Measurements from ENCODE around the gene EGFL8.

EGFL8 gene

GRCh38 chr6:32173051-32173727 lies 8.8 kb downstream of the EGFL8 start:
- no peak for DNase-seq (ENCODE audit: extremely low read depth, low read depth)
- no peak overlapping the region for H3K4me3 ChIP-seq (replicated peaks; ENCODE audit: low read depth, low read length)
- TF ChIP-seq, protein P1, sequence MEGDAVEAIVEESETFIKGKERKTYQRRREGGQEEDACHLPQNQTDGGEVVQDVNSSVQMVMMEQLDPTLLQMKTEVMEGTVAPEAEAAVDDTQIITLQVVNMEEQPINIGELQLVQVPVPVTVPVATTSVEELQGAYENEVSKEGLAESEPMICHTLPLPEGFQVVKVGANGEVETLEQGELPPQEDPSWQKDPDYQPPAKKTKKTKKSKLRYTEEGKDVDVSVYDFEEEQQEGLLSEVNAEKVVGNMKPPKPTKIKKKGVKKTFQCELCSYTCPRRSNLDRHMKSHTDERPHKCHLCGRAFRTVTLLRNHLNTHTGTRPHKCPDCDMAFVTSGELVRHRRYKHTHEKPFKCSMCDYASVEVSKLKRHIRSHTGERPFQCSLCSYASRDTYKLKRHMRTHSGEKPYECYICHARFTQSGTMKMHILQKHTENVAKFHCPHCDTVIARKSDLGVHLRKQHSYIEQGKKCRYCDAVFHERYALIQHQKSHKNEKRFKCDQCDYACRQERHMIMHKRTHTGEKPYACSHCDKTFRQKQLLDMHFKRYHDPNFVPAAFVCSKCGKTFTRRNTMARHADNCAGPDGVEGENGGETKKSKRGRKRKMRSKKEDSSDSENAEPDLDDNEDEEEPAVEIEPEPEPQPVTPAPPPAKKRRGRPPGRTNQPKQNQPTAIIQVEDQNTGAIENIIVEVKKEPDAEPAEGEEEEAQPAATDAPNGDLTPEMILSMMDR (IDR thresholded peaks at IDR 0.05; ENCODE audit: low read depth, low read length, missing control alignments): no peak

GRCh38 chr6:32174416-32174815 lies 10.0 kb downstream of the EGFL8 start:
- peak overlapping the region; percentile 90 for H3K4me3 ChIP-seq (replicated peaks; ENCODE audit: low read depth, low read length)
- DNase-seq (ENCODE audit: extremely low read depth, low read depth): no peak
- TF ChIP-seq, protein P1 (IDR thresholded peaks at IDR 0.05; ENCODE audit: low read depth, low read length, missing control alignments): no peak

DNA sequence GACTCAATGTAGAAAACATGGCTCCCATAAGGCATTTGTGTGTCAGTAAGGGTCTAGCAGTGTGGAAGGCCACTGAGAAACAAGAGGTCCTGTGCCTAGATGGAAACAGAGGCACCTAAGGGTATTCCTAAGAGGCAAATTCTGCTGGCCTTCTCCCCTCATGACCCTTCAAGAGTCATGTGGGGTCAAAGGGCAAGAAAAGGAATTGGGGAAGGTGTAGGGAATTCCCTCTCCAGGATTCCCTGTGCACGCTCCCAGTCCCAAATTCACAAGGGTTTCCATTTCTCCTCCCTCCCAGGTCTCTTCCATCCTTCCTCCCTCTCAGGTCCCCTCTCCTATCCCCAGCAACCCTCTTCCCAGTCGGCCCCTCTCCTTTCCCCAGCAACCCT lies 10.9 kb downstream of the EGFL8 start:
- peak overlapping the region; percentile 90 for H3K4me3 ChIP-seq (replicated peaks; ENCODE audit: low read depth, low read length)
- TF ChIP-seq, protein P1 (IDR thresholded peaks at IDR 0.05; ENCODE audit: low read depth, low read length, missing control alignments): no peak
- no peak for DNase-seq (ENCODE audit: extremely low read depth, low read depth)

DNA sequence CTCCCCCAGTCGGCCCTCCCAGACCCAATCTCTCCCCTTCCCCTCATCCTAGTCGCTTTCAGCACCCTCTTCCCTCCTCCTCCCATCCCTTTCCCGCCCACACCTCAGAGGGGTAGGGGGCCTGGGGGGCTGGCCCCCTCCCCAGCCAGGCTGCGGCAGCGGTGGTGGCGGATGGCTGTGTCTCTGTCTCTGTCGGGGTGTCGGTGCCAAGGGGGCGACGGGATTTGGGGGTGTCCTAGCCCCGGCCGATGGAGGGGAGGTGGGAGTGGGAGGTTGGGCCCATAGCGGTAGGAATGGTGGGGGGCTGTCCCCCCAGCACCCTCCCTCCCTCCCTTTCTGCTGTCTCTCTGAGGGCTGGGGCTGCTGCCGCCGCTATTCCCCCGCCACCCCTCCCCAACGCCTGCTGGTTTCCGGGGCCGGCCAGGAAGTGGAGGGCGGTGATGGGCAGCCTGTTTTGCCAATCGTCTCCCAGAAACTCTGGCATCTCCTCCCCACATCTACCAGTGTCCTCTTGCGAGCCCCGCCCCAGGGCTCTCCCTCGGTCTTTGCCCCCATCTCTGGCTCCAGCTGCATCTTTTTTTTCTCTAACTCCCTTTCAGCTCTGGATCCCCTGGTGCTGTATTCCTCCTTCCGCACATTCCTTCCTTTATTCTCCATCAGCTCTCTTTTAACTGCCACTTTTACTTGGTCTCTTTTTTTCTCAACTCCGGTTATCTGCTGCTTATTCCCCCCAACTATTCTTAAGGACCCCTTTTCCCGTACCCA lies 11.5 kb downstream of the EGFL8 start, which contains the start of gene AGPAT1:
Gene AGPAT1 (minus strand): TSS at position 374 of the 765 bp plus-strand sequence. CDS start 4,588 bp downstream, outside the sequence.
- TF ChIP-seq, protein P1 (IDR thresholded peaks at IDR 0.05; ENCODE audit: low read depth, low read length, missing control alignments): no peak
- peak; percentile 96 for DNase-seq (ENCODE audit: extremely low read depth, low read depth)
- H3K4me3 ChIP-seq (replicated peaks; ENCODE audit: low read depth, low read length): peak within 1 kb of the TSS; percentile 90

GRCh38 chr6:32176476-32177182 lies 12.2 kb downstream of the EGFL8 start:
- DNase-seq (ENCODE audit: extremely low read depth, low read depth): no peak
- peak overlapping the region; percentile 90 for H3K4me3 ChIP-seq (replicated peaks; ENCODE audit: low read depth, low read length)
- TF ChIP-seq, protein P1 (IDR thresholded peaks at IDR 0.05; ENCODE audit: low read depth, low read length, missing control alignments): no peak

DNA sequence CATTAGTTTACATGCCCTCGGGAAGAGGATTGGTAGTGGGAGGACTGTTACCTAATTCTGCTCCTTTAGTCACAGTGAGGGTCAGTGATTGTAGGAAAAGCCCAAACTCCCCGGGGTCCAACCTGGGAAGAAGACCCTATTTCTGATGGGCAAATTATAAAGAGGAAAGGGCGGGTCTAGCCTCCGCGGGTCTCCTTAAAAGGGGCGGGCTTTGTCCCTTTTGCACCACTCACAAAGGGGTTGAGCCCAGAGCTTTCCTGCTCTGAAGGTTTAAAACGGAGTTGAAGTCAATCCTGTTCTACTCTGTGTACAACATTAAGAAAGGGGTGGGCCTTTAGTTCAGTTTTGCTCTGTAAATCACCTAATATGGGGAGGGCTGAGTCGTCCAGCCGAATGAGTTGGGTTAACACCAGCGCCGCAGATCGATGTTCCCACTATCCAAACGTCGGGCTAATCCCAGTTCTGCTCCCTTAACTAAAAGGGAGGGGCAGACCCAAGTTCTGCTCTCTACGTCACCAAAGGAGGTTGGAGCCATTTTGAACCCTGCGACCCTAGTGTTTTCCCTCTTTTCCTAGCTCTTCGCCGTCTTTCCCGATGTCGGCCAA lies 12.9 kb downstream of the EGFL8 start:
- TF ChIP-seq, protein P1 (IDR thresholded peaks at IDR 0.05; ENCODE audit: low read depth, low read length, missing control alignments): no peak
- peak overlapping the region; percentile 90 for H3K4me3 ChIP-seq (replicated peaks; ENCODE audit: low read depth, low read length)
- DNase-seq (ENCODE audit: extremely low read depth, low read depth): no peak
